TTC549 (cell line): Measurements from ENCODE around the gene TBC1D23.
"Not testable (repeated sequence)": the region's sequence is repeated elsewhere in the genome, so short reads cannot be mapped to it uniquely, and the experiment has no call there.

Source experiments
- FAIRE-seq: peaks from 2 replicates; lab custom pipeline; 2012; peaks lifted over from hg19 to GRCh38; lab: Jason Lieb, UNC

The TBC1D23 gene

DNA sequence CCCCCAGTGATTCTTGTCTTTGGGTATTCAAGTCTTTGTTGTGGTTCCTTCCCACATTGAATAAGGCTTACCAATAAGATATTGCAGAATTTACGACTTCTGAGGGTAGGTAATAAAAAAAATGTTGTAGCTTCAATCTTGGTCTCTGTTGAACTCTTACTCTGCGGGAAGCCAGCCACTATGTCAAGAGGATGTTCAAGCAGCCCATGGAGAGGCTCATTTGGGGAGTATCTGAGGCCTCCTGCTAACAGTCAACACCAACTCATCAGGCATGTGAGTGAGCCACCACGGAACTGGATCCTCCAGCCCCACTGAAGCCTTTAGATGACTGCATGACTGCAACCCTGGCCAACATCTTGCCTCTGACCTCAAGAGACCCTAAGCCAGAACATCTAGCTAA is 3.2 kb upstream of the TBC1D23 start:
- no peak for FAIRE-seq

DNA sequence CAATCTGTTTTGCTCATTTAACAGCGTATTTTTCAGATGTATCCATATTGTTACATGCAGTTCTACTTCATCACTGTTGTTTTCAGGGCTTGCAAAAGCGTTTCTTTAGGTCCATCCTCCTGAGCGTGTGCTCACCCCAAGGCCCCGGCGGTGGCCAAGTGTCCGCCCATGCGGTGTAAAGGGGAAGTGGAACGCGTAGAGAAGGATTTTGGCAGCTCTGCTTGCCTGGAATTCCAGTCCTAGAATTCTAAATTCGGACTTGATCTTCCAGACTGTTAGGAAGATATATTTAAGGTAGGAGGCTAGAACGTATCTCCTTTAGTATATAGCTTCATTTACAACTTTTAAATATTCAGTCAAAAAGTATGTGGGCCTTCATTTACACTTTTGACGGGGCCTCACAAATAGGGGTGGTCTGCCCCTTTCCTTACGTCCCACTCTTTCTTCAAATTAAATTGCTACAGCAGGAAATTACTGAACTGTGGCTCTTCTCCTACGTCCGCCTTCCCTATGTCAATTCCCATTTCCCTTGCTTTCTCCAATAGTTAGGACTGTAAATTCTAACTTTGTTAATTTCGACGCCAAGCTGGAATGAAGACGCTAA is 609 bp upstream of the TBC1D23 start:
- FAIRE-seq, result no peak

DNA sequence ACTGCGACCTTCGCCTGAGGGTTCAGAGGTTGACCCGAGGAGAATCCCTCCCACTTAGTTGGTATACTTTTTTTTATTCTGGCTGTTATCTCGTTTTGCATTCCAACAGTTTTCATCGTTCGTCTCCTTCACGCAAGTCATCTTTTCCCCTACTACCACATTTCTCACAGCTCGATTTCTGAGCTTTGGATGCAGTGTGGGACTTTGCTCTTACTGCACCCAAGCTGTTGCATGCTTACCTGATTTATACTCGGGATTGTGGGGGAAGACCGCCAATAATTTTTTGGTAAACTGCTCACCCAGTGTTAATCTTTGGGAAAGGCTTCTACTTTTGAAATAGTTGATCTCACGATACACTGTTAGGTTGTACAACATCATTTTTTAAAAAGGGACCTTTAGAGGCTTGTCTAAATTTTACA is 702 bp downstream of the TBC1D23 start:
- no peak for FAIRE-seq

DNA sequence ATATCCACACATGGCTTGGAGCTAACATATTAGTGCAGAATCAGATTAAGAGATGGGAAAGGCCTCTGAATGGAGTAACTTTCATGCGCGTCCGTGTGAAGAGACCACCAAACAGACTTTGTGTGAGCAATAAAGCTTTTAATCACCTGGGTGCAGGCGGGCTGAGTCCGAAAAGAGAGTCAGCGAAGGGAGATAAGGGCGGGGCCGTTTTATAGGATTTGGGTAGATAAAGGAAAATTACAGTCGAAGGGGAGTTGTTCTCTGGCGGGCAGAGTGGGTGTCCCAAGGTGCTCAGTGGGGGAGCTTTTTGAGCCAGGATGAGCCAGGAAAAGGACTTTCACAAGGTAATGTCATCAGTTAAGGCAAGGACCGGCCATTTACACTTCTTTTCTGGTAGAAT is 2.1 kb downstream of the TBC1D23 start:
- FAIRE-seq, result not testable (repeated sequence)

GRCh38 chr3:100263583-100263982 is 2.8 kb downstream of the TBC1D23 start:
- no peak for FAIRE-seq

GRCh38 chr3:100264242-100264641 is 3.5 kb downstream of the TBC1D23 start:
- FAIRE-seq, result no peak

DNA sequence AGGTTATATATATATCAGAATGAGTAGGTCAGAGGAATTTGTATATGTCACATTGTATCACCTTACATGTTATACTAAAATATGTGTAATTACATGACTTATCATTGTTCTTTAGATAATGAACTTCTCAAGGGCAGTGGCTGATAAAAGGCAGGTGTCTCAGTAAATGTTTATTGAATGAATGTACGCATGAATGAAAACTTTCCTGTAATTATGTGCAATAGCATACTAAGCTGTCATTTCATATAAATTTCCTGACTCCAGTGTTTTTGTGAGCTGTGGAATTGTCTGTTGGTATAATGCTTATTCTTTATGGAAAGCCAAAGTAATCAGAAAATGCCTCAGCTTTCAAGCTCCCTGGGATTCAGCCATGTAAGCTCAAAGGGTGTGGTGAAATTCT is 4.2 kb downstream of the TBC1D23 start:
- FAIRE-seq, result no peak

- no peak for FAIRE-seq
Observed at GRCh38 chr3:100266531-100266930, 5.7 kb downstream of the TBC1D23 start.

- FAIRE-seq, result no peak
Observed at GRCh38 chr3:100268156-100268555, 7.4 kb downstream of the TBC1D23 start.

DNA sequence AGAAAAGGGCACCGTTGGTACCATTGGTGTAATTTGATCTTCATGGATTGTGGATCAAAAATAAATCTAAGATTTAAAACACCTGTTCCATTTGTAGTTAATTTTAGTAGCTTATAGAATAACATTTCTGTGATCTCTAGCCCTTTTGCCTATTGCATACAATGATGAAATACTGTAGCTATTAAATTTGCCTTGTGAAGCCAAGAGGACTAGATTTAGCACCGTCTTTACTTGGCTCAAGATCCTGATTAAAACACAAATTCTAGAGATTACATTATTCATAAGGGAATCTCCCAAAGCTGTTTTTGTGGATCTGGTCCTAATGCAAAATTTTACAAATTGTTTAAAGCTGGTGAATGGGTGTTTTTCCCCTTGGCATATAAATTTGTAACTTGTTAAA is 8.2 kb downstream of the TBC1D23 start:
- no peak for FAIRE-seq

DNA sequence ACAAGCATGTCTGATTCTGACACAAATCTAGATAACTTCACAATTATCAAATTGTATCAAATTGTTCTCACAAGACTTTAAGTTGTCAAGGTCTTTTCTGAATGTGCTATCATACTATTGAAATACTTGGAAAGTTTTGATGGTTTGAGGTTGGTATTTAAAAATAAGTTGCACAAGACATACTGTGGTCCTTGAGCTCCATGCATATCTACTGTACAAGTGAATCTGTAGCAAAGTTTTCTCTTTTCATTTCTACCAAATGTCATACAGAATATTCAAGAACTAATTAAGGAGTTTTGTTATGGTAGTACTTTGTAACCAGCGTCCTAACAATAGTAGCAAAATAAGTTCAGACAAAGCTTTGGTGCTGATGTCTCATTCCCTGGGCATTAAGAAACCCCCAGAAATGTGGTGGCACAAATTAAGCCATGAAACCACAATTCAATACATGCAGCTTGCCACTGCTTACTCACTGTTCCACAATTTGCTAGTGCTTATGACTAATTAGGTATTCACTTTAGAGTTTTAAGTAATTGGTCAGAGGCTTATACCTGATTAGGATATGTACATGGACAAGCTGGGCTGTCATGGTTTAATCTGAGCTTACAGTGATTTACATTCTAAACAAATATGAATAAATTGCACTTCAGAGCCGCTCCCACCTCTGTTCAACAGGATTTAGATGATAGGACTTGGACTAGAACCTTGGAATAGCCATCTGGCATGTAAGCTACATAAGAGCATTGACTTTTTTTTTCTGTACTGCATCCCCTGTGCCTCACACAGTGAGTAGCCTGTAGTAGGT is 8.8 kb downstream of the TBC1D23 start:
- FAIRE-seq, result no peak

GRCh38 chr3:100270215-100270583 is 9.4 kb downstream of the TBC1D23 start:
- FAIRE-seq, result no peak

DNA sequence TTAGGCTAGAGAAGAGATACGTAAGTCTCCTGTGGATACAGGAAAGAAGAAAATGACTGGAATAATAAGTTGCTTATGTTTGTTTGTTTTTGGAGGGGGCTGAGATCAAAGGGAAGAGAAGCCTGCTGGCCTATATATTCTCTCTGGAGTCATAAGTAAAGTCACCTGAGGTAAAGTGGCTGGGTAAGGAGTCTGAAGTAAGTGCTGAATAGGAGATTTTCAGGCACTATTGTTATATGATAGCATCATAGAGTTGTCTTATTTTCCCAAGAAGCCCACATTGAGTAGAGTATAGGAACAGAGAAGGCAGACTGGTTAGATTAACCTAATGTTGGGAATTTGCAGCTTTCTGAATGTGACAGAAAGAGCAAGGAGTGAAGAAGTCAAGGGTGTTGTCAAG is 10.7 kb downstream of the TBC1D23 start:
- no peak for FAIRE-seq

DNA sequence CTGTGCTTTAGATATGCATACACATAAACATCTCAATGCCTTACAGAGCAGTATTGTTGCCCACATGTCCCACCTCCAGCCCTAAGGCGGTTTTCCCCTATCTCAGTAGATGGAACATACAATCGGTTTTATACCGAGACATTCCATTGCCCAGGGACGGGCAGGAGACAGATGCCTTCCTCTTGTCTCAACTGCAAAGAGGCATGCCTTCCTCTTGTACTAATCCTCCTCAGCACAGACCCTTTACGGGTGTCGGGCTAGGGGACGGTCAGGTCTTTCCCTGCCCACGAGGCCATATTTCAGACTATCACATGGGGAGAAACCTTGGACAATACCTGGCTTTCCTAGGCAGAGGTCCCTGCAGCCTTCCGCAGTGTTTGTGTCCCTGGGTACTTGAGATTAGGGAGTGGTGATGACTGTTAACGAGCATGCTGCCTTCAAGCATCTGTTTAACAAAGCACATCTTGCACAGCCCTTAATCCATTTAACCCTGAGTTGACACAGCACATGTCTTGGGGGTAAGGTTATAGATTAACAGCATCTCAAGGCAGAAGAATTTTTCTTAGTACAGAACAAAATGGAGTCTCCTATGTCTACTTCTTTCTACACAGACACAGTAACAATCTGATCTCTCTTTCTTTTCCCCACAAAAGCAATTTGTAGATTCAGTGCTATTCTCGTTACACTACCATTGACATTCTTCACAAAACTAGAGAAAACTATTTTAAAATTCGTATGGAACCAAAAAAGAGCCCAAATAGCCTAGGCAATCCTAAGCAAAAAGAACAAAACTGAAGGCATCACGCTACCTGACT is 12.2 kb downstream of the TBC1D23 start:
- FAIRE-seq, result not testable (repeated sequence)

- FAIRE-seq, result no peak
Observed at GRCh38 chr3:100274361-100274760, 13.6 kb downstream of the TBC1D23 start.

DNA sequence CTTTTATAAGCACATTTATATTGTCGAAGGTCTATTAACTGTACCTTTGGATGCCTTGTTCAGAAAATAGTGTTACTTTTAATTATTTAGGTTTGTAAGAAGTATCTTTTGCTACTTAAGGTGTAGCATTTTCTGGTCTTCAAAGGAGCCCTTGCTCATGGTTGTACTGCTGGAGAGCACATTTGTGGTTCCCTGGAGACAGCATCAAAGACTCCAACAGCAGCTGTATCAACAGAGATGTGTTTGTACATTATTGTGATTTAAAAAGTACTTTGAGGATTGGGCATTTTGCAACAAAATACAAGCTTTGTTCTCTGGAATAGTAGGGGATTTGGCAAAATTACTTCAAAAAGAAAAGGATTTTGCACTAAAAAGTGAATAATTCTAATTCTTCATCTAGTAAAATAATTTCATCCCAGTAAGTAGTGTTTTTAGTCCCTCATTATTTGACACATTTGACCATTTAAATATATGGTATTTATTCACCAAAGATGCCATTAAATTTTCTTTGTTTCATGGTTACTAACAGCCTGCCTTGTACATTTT is 16.5 kb downstream of the TBC1D23 start:
- no peak for FAIRE-seq

DNA sequence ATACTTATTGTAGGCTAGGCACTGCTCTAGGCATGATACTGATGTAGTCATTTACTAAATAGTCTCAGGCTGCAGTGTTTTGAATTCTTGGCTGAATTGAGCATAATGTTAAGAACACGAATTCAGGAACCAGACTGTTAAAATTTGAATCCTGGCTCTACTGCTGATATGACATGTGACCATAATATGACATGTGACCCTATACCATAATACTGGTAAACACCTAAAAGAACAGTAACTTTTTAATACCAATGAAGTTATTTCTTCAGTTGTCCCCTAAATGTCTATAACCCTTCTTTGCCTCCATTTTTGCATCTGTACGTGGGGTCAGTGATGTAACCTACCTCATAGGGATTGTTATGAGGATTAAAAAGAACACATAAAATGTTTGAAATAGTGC is 18.1 kb downstream of the TBC1D23 start:
- no peak for FAIRE-seq

DNA sequence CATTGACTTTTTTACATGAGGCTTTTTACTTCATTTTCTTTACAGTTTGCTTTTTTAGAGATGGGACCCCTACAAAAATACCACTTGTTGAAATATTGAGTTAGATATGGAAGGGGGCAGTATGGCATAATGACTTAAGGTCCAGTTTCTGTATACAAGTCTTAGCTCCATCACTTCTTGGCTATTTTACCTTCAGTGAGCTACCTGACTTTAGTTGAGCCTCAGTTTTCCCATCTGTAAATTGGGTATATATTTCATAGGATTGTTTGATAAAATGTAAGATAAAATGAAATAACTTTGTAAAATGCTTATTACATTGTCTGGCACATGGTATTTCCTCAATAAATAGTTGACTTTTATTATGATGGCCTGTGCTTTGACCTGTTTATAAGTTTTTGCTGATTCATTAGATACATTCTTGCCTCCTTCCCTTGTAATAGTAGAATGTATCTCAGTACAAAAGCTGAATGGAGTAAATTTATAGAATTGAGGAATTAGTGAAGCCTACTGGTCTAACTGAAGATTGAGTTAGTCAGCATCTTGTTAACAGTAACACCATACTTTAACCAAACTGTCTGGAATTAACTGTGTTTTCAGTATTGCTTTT is 27.6 kb downstream of the TBC1D23 start:
- FAIRE-seq, result no peak

DNA sequence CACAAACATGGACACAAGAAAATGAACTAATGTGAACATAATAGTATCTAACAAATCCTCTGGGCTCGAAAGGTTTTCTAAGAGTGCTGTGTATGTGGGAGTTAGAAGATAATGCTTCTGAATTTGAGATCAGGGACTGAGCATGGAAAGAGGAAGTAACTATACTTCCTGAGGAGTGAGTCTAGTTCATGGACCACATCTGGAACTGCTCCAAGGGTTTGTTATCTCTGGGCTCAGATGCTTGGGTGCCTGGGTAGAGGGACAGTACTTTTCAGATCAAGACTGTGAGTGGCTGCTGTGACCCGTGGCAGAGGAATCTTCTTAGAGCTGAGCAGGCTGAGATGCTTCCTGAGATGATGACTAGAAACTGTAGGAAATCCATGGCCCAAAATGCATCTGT is 28.5 kb downstream of the TBC1D23 start:
- no peak for FAIRE-seq

DNA sequence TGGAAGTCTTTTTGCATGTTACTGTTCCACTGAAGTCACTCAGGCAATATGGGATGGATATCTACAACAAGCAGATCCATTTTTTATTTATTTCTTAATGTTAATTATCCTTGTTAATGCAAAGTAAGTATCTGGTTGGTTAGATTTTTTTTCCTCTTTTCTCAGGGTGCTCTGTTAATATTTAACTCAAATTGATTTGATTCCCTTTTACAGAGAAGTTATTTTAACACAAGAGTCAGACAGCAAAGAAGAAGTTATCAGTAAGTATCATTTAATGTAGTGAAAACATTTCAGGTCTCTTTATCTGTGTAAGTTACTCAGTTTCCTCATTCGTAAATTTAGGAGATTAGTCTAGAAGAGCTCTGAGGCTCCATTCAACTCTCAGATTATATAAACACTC is 34.3 kb downstream of the TBC1D23 start:
- FAIRE-seq, result no peak

DNA sequence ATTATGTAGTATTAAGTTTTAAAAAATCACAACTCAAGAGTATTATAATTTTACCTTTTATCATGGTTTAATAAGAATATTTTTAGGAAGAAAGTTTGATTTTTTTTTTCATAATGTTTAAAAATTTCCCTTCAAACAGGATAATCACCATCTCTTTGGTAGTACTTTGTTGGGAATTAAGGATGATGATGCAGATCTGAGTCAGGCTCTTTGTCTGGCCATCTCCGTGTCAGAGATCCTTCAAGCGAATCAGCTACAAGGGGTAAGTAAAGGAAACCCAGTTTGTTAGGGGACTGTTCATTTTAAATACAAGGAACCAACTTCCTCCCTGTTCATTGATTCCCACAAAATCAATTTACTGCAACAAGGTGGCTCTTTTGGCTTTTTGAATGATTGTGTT is 37.0 kb downstream of the TBC1D23 start:
- FAIRE-seq, result no peak

DNA sequence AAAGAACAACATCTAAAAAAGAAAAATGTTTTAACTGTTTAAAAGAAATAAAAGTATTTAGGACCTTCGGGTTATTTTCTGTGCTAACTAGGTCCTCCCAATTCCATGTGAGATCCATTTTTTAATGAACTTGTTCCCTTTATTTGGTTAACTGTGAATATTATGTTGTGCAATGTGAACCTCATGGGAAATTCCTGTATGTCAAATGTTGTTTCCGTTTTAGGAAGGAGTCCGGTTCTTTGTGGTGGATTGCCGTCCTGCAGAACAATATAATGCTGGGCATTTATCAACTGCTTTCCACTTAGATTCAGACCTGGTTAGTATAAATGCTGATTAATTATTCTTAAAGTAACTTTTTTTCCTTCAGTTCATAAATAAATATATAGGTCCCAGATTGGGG is 38.2 kb downstream of the TBC1D23 start:
- no peak for FAIRE-seq

DNA sequence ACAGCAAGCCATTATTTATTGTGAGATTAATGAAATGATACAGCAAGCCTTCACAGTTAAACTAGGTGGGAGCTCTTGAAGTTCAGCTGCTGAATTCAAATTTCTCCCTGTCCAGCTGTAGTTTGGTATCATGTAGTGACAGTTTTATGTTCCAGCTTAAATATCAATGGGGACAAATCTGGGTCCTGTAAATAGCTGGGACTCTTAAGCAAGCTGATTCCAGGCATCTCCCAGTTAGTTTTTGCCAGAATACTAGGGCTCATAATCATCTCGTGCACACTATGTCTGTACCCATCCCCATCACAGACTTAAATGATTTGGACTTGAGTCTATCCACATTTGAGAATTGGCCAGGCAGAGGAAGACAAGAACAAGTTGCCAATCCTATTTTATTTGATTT is 45.9 kb downstream of the TBC1D23 start:
- FAIRE-seq, result no peak
